NCI-H748 (cell line): Measurements from ENCODE around the gene CST11.

ENCODE experiments used
- DNase-seq: peaks from one replicate; lab custom pipeline; 2025; ENCODE audit not compliant: unreplicated experiment; lab: John Stamatoyannopoulos, UW

Gene CST11

DNA sequence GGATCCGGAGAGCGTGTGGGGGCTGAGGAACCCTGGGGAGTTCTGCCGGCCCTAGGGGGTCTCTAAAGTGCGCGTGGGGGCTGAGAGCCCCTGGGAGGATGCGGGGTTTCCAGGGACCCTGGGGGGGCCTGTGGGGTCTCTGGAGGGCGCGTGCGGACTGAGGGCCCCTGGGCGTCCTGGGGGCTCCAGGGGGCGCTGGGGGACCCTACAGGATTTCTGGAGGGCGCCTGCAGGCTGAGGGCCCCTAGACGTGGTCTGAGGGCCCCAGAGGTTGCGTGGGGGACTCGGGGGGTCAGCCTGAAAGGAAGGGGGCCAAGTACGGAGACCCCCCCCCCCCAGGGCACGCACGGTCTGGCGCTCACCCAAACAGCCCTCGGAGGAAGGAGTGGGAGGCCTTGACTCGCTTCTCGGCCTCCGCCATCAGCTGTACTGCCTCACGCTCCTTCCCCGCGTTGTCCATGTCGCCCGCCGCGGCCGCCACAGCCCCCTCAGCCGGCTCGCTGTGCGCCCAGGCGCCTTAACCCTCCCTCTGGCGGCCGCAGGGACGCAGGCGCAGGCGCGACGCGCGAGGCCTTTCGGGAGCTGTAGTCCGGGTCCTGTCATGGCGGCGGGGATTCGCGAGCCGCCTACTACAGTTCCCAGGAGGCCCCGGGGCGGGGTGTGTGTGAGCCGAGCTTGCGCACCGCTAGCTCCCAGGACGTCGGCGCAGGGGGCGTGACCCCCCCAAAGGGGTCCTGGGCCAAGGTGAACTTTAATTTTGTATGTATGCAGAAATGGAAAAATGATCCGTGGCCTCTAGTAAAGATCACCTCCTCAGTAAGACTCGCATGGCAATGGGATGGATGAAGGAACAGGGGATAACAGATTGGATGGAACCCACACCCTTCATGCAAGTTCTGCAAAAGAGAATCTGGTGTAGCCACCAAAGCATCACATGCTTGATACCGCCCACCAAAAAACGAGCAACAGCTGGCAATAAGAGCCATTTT lies 31.4 kb downstream of the CST11 start, which contains the start of gene NAPB:
NAPB (minus strand) TSS at position 546 of the 989 bp plus-strand sequence; CDS start at position 460, 86 bp downstream.
- DNase-seq: peak; percentile 98

DNA sequence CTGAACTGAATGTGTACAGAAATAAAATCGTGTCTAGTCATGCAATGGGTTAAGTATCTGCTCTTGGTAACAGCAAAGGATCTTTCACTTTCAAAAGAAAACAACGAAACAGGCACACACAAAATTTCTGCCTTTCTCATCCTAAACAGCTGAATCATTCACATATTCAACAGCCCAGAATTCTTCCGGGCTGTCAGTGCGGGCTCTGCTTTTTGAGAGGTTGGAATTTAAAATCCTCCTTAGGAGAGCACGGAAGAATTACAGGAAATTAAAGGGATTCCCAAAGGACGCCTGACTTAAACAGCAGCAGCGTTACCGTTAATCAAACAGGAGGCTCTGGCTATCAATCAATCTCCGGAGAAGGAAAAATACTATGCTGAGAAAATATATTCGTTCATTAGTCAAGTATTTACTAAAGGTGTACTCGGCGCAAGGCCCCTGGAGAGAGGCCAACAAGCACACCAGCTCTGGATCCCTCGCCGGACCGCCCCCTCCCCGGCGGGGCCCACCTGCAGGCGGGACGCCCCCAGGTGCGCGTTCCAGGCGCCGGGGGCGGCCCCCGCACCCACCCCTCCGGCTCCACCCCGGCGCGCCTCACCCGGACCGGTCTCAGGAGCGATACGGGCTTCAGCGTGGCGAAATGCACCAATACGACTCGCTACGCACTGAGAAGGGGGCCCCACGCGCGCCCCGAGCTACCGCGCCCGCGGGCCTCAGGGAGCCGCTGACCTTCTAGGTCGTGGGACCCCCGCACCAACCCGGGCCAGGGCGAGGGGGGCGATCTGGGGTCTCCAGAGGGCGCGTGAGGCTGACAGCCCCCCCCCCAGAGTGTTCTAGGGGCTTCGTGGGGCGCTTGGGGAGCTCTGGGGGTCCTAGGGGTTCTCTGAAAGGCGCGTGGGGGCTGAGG lies 32.4 kb downstream of the CST11 start:
- DNase-seq: peak; percentile 60

DNA sequence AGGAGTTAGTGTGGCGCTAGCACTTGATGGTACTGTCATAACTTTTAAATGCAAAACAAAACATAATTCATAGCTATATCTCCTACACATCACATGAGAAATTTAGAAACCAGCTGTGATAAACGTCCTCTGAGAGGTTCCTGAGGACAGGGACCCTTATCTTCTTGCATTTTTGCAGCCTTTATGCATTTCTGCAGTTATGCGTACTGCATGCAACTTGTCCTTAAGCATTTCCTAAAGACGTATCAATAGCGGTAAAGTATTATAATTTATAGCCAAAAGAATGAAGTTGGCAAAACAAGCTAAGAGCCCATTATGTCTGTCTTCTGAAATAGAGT lies 33.0 kb downstream of the CST11 start:
- no peak for DNase-seq

DNA sequence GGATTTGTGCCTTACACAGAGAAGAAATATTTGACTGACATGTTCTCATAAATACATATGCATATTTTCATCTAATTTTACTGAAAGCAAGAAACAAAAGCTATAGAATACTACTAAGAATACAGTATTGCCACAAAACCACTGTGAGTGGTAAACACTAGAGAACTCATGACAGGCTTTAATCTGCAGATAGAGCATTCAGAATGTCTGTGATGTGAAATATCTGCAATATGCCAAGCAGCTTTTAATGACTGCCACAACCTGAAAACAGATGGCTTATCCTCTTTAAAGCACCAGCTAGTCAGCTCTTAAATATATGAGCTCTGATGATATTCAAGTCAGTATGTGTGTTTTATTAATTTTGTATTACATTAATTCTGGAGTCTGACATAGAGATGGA lies 34.8 kb downstream of the CST11 start:
- no peak for DNase-seq

DNA sequence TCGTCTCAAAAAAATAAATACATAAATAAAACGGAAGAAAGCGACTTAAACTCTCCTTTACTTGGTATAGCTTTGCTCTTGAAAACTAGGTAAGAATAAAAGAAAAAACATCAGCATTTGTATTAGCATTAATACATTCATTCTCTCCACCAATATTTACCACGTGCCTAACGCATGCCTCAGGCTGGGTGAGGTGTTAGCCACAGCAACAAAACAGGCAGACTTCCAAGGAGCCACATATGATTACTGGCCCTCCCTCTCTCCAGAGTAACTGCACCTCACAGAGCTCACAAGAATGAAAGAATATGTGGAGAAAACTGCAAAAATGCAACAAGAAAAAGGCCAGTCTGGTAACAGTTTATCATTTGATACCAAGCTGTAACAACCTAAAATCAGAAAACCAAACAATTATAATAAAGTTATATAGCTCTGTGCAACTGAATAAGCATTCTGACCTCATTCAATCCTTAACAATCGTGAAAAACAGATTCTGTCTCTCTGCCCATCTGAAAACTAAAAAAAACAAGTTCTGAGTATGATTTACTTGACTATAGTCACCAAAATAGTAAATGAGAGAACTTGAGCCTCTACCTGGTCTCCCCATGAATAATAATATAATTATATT lies 36.6 kb downstream of the CST11 start:
- DNase-seq: no peak

DNA sequence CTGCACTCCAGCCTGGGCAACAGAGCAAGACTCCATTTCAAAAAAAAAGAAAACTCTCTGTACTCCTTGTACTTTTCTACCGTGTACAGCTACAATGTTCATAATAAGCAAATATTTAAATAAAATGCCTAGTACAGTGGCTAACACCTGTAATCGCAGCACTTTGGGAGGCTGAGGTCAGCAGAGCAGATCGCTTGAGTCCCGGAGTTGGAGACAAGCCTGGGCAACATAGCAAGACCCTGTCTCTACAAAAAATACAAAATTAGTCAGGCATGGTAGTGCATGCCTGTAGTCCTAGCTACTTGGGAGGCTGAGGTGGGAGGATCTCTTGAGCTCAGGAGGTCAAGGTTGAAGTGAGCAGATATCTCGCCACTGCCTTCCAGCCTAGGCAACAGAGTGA lies 37.1 kb downstream of the CST11 start:
- DNase-seq: no peak

DNA sequence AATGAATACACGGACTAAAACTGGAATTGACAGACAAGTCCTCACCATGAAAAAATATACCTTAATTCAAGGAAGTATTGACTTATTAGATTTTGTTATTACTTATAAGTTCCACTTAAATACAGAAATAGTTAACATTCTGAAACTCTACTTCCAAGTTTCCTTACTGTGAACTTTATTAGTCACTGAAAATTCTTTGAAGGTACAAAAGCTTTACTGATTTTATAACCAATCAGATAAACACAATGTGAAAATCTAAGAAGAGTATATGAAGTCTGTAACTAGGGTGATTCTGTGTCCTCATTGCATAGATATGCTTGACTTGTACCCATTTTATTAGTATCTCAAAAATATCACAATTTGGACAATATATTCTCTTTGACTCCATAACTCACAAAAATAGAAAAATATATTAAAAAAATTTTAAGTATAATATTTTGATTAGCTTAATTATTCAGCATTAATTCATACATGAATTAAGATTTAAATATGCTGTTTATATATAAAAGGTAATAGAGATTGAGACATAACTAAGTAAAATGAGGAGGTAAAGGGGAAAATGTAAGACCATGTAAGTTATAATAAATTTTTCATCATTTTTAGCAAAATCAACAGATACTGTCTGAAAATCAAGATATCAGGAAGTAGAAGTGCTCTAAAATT lies 38.0 kb downstream of the CST11 start:
- no peak for DNase-seq

DNA sequence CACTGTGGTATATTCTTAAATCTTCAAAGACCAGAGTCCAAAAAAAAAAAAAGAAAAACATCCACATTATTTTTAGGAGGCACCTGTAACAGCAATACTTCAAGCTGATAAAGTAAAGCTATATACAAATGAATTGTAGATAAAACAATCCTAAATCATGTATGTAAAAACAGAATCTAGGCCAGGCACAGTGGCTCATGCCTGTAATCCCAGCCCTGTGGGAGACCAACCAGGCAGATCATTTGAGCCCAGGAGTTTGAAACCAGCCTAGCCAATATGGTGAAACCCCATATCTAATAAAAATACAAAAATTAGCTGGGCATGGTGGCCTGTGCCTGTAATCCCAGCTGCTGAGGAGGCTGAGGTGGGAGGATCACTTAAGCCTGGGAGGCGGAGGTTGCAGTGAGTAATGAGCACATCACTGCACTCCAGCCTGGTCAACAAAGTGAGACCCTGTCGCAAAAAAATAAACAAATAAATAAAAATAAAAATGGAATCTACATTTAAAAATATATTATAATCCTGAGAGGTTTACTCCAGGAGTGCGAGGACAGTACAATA lies 38.7 kb downstream of the CST11 start:
- DNase-seq: no peak

DNA sequence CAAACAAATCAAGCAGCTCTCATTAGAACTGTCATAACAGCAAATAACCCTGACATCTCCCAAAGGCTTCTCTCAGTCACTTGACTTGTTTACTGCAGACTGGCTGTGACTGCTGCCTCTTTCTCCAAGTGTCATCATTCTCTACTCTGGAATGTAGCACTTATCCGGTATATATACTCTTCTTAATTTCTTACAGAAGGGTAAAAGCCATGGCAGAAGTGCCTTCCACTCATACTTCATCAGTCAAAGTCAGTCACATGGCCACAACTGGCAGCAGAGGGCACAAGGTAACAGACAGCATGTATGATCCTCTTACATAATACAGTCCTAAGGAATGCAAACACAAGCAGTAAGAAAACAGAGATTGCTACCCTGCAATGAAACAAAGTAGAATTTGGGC lies 40.6 kb downstream of the CST11 start:
- no peak for DNase-seq

DNA sequence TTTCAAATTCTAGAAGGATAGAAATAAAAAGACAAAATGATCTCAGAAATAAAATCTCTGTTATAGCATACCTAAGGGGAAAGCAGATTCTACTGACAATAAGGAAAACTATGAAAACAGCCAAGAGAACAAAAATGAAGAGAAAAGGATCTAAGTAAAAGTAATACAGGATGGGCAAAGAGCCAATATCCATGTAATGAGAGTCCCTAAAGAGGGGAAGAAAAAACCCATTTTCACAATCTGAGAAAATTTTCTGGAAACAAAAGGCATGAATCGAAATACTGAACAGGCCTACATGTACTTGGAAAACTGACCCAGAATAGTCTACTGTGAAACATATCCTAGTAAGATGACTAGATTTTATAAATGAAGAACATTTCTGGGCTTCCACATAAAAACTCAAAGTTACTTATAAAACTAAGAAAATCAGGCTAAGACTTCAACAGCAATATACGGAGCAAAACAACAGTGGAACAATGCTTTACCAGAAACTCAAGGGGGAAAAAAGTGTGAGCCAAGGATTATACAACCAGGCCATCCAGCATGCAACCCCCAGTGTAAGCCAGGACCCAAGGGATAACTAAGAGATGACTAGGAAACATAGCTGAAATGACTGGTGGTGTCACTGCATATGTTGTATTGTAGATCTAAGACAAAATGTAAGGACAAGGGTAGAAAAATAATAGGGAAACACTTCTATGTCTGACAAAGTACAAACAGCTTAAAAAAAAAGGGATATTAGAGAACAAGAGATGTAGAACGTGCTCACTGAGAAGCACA lies 41.6 kb downstream of the CST11 start:
- no peak for DNase-seq

DNA sequence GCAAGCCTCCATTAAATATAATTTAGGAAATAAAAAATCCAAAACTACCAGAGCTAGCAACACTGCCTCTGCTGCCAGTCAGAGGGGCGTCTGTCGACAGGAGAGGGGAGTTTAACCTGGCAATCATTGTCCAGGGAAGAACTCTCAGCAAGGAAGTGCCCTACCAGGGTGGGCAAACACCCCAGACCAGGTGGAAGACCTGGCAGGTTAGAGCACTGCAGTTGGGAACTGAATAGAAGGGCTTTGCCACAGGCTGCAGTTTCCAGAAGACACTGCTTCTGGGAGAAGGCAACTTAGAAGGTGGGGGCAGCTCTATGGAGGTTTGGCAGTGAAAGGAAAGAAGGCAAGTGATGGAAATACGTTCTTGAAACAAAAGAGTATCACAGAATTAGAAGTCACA lies 42.9 kb downstream of the CST11 start:
- no peak for DNase-seq

DNA sequence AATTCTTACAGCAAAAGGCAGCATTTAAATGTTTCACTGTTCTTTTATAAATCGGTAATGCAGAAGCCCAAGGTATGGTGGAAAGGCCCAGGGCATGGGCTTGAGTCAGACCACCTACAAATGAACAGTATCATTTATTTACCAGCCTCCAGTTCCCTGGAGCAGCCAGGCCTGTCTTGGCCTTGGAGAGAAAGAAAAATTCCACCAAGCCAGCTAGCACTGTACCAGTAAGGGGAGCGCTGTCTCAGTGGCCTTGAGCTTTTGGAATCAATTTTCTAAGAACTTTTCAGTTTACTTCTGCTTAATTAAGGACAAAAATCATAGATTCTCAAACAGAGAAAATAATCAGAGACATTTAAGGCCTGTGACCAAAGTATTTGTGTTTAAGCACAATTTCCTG lies 43.7 kb downstream of the CST11 start:
- DNase-seq: no peak

DNA sequence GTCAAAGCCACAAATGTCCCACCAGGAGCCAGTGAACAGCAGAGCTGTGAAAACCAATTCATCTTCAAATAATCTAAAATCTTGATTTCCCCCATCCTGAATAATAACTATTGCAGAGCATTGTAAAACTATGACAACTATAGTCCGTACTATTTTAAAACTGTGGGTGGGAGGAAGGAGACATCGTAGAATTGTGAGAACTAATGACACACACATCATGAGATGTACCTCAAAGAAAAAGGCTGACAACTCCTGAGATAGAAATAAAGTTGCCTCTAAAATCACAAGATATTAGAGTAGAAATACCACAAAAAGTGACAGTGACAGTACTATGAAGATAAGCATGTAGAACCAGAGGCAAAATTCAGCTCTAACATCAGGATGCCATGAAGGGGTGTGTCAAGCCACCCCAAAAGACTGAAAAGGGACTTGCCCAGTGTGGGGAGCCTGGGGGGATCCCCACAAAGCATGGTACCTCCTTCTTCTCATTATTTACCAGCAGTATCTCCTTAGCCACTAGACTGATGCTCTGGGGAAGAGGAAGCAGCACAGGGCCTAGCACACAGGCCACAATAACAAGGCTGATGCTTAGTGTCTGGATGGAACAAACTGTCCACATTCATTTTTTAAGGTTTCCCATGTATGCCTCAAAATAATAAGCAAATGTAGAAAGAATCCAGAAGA lies 44.8 kb downstream of the CST11 start:
- DNase-seq: no peak

DNA sequence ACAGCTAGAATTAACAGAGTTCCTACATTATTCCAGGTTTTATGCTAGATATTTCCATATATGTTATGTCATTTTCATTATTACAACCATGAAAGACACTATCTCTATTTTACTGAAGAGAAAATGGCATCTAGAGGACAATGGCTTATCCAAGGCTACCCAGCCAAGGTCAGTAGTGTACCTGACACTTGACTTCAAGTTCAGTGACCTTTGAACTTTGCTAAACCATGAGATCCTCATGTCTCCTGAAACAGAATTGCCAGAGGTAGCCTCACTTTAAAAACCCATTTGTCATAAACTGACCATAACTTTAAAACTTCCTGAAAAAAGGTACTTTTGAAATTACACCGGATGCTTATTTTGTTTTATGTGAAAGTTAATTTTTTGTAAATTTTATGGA lies 45.8 kb downstream of the CST11 start:
- DNase-seq: no peak

DNA sequence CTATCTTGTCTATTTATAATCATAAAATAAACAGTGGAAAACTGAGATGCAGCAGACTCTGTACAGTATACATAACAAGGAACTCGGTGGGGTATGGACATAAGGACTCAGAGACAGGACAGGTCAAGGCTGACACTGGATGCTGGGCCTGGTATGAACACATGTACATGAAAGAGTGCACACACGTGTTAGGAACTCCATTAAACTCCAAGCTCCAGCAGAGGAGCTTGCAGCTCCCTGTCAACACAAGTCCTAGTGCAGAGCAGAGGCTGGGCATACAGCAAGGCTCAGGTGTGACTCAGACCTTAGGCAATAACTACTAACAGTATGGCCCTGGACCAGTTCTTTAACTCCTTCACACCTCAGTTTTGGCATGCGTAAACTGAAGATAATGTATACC lies 48.5 kb downstream of the CST11 start:
- no peak for DNase-seq

DNA sequence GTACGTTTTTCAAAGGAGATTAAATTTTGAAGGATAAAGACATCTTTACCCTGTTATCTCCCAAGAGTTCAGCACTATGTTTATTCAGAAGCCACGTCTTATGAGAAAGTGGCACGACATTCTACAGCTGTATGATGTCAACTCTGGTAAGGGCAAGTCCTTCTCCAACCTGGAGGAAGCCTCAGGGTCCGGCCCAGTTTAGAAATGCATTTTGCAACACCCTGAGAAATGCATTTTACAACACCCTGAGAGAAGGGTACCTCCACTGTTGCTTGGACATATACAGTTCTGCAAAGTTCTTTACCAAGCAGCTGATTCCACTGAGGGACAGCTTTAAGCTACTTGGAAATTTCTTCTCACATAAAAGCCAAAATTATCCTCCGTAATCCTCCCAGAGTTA lies 48.9 kb downstream of the CST11 start:
- no peak for DNase-seq

DNA sequence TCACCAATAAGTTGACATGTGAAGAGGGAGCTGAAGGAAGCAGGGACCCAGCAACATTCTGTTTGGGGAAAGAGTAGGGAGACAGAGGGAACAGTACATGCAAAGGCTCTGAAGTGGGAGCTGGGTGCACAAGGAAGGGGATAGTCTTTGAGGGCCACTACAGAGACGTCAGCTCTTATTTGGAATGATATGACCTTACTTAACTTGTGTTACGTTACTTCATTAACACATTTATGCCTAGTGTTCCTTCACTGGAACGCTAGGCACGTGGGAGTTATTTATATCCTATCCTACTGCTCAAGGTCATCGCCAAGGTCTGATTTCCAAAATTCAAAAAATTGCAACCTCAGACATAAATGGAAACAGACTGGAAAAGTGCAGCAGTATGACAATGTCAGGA lies 51.6 kb downstream of the CST11 start:
- no peak for DNase-seq
